ENCODE data around the gene NDUFS1.

DNA sequence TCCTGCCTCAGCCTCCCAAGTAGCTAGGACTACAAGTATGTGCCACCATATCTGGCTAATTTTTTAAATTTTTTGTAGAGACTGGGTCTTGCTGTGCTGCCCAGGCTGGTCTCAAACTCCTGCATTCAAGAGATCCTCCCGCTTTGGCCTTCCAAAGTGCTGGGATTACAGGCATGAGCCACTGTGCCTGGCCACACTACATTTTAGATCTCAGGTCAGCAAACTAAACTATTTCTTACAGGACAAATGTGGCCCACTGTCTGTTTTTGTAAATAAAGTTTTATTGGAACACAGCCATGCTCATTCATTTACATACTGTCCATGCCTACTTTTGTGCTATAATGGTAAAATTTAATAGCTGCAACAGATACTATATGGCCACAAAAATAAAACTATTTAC lies 91.0 kb downstream of the NDUFS1 start:
- TF ChIP-seq, protein P1, sequence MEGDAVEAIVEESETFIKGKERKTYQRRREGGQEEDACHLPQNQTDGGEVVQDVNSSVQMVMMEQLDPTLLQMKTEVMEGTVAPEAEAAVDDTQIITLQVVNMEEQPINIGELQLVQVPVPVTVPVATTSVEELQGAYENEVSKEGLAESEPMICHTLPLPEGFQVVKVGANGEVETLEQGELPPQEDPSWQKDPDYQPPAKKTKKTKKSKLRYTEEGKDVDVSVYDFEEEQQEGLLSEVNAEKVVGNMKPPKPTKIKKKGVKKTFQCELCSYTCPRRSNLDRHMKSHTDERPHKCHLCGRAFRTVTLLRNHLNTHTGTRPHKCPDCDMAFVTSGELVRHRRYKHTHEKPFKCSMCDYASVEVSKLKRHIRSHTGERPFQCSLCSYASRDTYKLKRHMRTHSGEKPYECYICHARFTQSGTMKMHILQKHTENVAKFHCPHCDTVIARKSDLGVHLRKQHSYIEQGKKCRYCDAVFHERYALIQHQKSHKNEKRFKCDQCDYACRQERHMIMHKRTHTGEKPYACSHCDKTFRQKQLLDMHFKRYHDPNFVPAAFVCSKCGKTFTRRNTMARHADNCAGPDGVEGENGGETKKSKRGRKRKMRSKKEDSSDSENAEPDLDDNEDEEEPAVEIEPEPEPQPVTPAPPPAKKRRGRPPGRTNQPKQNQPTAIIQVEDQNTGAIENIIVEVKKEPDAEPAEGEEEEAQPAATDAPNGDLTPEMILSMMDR (IDR thresholded peaks at IDR 0.05; ENCODE audit: low read length), result no peak
- no peak for TF ChIP-seq EZH2phosphoT487 (IDR thresholded peaks at IDR 0.05; ENCODE audit: low read length)

Measured in MM.1S (cell line).